Measurements from ENCODE around the gene AK2. TPM values are rescaled to one million over a fixed set of nuclear protein-coding genes. Genes with fewer than 3 reads are reported as not detected.
"Not testable (repeated sequence)": the region's sequence is repeated elsewhere in the genome, so short reads cannot be mapped to it uniquely, and the experiment has no call there.

The AK2 gene
- total RNA-seq, 2 experiments from 2014 or later: 218 to 279 TPM

DNA sequence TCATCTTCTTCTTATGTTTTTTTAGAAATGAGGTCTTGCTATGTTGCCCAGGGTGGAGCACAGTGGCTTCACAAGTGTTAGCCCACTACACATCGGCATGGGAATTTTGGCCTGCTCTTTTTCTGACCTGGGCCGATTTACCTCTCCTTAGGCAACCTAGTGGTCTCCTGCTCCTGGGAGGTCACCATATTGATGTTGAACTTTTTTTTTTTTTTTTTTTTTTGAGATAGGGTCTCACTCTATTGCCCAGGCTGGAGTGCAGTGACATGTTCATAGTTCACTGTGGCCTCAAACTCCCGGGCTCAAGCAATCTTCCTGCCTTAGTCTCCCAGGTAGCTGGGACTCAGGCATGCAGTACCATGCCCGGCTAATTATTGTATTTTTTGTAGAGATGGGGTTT, 7.5 kb downstream of the AK2 start:
- CTCF ChIA-PET: interaction anchor here (0.9 to 2.5 kb wide), 4 partner anchors 22 to 91 kb away, joined by 3 to 8 read pairs (median 3); no protein-coding TSS in a partner anchor
- no peak for ATAC-seq
- Mint-ChIP-seq H3K36me3 (peaks cover 41% of the 10 kb centered on the region), H3K9me3 (ENCODE audit: low read depth) (no peaks in the 10 kb centered on the region), H3K27me3 (no peaks in the 10 kb centered on the region), H3K4me1 (peaks cover 76% of the 10 kb centered on the region), H3K4me3 (no peak overlapping the region), H3K27ac (no peak overlapping the region)
- DNase-seq: no peak

DNA sequence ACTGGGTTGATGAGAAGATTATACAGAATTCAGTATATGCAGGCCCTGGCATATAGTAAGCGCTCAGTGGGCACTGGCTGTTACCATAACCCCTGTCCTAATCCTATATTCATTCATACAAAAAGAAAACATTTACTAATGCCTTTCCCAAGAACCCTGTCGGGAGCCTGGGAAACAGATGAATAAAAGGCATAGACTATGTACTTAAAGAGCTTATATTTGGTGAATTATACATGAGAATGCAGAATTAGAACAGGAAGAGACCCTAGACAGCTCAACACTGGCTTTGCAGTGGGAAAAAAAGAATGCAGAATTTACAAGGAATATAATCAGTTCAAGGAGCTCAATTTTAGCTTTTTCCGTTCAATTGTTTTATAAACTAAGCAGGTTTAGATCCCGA, 10.9 kb downstream of the AK2 start:
- CTCF ChIA-PET: interaction anchor here (0.5 to 2.7 kb wide), 5 partner anchors 9 to 128 kb away, joined by 3 to 9 read pairs (median 3); no protein-coding TSS in a partner anchor
- DNase-seq: no peak
- Mint-ChIP-seq H3K27ac (peak overlapping the region; percentile 82), H3K9me3 (ENCODE audit: low read depth) (no peaks in the 10 kb centered on the region), H3K4me1 (peaks cover 69% of the 10 kb centered on the region), H3K36me3 (peaks cover 54% of the 10 kb centered on the region), H3K27me3 (no peaks in the 10 kb centered on the region), H3K4me3 (no peak overlapping the region)
- ATAC-seq: no peak

DNA sequence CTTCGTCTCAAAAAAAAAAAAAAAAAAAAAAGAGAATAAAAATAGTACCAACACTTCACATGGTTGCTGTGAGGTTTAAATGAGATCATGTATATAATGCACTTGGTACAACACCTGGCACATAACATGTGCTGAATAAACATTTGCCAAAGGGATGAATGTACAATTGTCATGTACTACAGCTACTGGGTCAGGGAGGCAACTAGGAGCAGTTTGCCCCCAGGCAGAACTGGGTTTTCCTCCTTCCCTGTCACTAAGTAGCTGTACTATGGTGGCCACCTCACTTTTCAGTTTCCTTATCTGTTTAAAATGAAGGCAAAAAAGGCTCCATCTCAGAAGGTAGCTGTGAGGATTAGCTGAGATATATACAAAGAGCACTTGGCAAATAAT, 11.5 kb downstream of the AK2 start:
- no peak overlapping the region for H3K4me3 Mint-ChIP-seq
- no peaks in the 10 kb centered on the region for H3K9me3 Mint-ChIP-seq (ENCODE audit: low read depth)
- H3K36me3 Mint-ChIP-seq: peaks cover 60% of the 10 kb centered on the region
- H3K27me3 Mint-ChIP-seq: no peaks in the 10 kb centered on the region
- peaks cover 67% of the 10 kb centered on the region for H3K4me1 Mint-ChIP-seq
- CTCF ChIA-PET: interaction anchor here (0.7 to 2.7 kb wide), 7 partner anchors 10 to 128 kb away, joined by 3 to 9 read pairs (median 4); no protein-coding TSS in a partner anchor
- peak; percentile 47 for ATAC-seq
- DNase-seq: no peak
- peak overlapping the region; percentile 82 for H3K27ac Mint-ChIP-seq

GRCh38 chr1:33024430-33025179, 12.1 kb downstream of the AK2 start:
- H3K36me3 Mint-ChIP-seq: peaks cover 60% of the 10 kb centered on the region
- H3K27me3 Mint-ChIP-seq, H3K4me3 Mint-ChIP-seq: not testable (repeated sequence)

GRCh38 chr1:33022650-33023200, 14.0 kb downstream of the AK2 start:
- DNase-seq (no peak), ATAC-seq (no peak)
- H3K27me3 Mint-ChIP-seq: no peaks in the 10 kb centered on the region
- CTCF ChIA-PET: interaction anchor here (1.3 kb wide), 1 partner anchor 14 kb away, joined by 4 read pairs; no protein-coding TSS in a partner anchor
- no peaks in the 10 kb centered on the region for H3K9me3 Mint-ChIP-seq (ENCODE audit: low read depth)
- H3K27ac Mint-ChIP-seq: peak overlapping the region; percentile 61
- peaks cover 69% of the 10 kb centered on the region for H3K4me1 Mint-ChIP-seq
- no peak overlapping the region for H3K4me3 Mint-ChIP-seq
- H3K36me3 Mint-ChIP-seq: peaks cover 68% of the 10 kb centered on the region

More at GRCh38 chr1:33024430-33025179, 12.1 kb downstream of the AK2 start:
- ATAC-seq: peak; percentile 64
- peak; percentile 73 for DNase-seq
- Mint-ChIP-seq H3K27ac (peak overlapping the region; percentile 82), H3K4me1 (peaks cover 65% of the 10 kb centered on the region)
- CTCF ChIA-PET: interaction anchor here (0.7 to 2.7 kb wide), 8 partner anchors 10 to 127 kb away, joined by 3 to 9 read pairs (median 4); no protein-coding TSS in a partner anchor
- not testable (repeated sequence) for H3K9me3 Mint-ChIP-seq (ENCODE audit: low read depth)

- H3K9me3 Mint-ChIP-seq (ENCODE audit: low read depth): no peaks in the 10 kb centered on the region
- H3K27ac Mint-ChIP-seq: peak overlapping the region; percentile 5
- CTCF ChIA-PET: interaction anchor here (0.8 to 1.3 kb wide), 4 partner anchors 10 to 33 kb away, joined by 3 to 4 read pairs (median 4); no protein-coding TSS in a partner anchor
- H3K27me3 Mint-ChIP-seq: no peaks in the 10 kb centered on the region
- peaks cover 69% of the 10 kb centered on the region for H3K36me3 Mint-ChIP-seq
- DNase-seq (no peak), ATAC-seq (no peak)
- H3K4me1 Mint-ChIP-seq: peaks cover 63% of the 10 kb centered on the region
- no peak overlapping the region for H3K4me3 Mint-ChIP-seq
Observed at GRCh38 chr1:33021567-33022431, 14.9 kb downstream of the AK2 start.

DNA sequence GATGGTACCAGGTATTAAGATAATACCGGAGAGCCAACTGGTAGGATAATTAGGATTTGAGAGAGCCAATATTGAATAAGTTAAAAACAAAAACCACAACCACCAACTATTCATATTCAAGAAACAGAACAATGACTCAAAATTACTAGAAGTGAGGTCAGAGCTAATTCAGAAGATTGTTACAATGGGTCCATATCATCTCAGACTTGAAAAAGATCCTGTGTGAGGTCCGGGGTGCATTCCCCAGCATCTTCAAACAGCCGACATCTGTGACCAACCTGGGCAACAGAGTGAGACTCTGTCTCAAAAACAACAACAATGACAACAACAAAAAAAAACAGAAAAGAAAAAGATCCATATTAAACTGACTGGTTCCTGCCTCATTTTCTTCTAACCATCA, 18.6 kb downstream of the AK2 start:
- no peaks in the 10 kb centered on the region for H3K27me3 Mint-ChIP-seq
- ATAC-seq (no peak), DNase-seq (no peak)
- no peak overlapping the region for H3K4me3 Mint-ChIP-seq
- CTCF ChIA-PET: no interaction called here
- peak overlapping the region; percentile 52 for H3K27ac Mint-ChIP-seq
- no peaks in the 10 kb centered on the region for H3K9me3 Mint-ChIP-seq (ENCODE audit: low read depth)
- H3K36me3 Mint-ChIP-seq: peaks cover 63% of the 10 kb centered on the region
- peaks cover 34% of the 10 kb centered on the region for H3K4me1 Mint-ChIP-seq

- H3K27ac Mint-ChIP-seq: no peak overlapping the region
- ATAC-seq (no peak), DNase-seq (no peak)
- CTCF ChIA-PET: no interaction called here
- no peaks in the 10 kb centered on the region for H3K9me3 Mint-ChIP-seq (ENCODE audit: low read depth)
- no peaks in the 10 kb centered on the region for H3K27me3 Mint-ChIP-seq
- H3K4me1 Mint-ChIP-seq: peaks cover 29% of the 10 kb centered on the region
- H3K36me3 Mint-ChIP-seq: peaks cover 65% of the 10 kb centered on the region
- no peak overlapping the region for H3K4me3 Mint-ChIP-seq
Observed at GRCh38 chr1:33017175-33017574, 19.5 kb downstream of the AK2 start.

DNA sequence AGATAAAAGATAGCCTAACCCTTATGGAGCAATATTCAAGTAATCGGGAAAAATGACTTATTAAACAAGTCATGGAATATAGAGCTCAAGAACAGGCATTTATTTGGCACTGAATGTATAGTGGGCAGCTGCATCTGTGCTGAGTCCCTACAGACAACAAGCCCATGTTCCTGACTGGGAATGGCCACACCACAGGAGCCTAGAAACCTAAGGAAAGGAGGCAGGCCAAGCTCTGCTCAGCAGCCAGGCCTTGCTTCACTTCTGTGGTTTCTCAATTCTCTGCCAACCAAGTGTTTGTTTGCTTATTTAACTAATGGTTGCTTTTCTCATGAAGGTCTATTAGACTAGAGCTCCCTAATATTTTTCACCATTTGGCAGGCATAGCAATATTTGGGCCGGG, 21.5 kb downstream of the AK2 start:
- Mint-ChIP-seq H3K4me3 (no peak overlapping the region), H3K4me1 (peaks cover 22% of the 10 kb centered on the region), H3K27ac (no peak overlapping the region), H3K9me3 (ENCODE audit: low read depth) (no peaks in the 10 kb centered on the region), H3K27me3 (no peaks in the 10 kb centered on the region), H3K36me3 (peaks cover 62% of the 10 kb centered on the region)
- CTCF ChIA-PET: interaction anchor here (0.9 to 1.4 kb wide), 4 partner anchors 11 to 82 kb away, joined by 3 to 4 read pairs (median 3); no protein-coding TSS in a partner anchor
- no peak for DNase-seq
- ATAC-seq: no peak

- no peaks in the 10 kb centered on the region for H3K27me3 Mint-ChIP-seq
- DNase-seq (no peak), ATAC-seq (no peak)
- no peak overlapping the region for H3K4me3 Mint-ChIP-seq
- CTCF ChIA-PET: interaction anchor here (0.6 to 1.4 kb wide), 6 partner anchors 11 to 225 kb away, joined by 3 to 4 read pairs (median 3); no protein-coding TSS in a partner anchor
- H3K36me3 Mint-ChIP-seq: peaks cover 58% of the 10 kb centered on the region
- no peaks in the 10 kb centered on the region for H3K9me3 Mint-ChIP-seq (ENCODE audit: low read depth)
- peaks cover 19% of the 10 kb centered on the region for H3K4me1 Mint-ChIP-seq
- no peak overlapping the region for H3K27ac Mint-ChIP-seq
Observed at GRCh38 chr1:33014464-33015163, 22.1 kb downstream of the AK2 start.

GRCh38 chr1:33013791-33014190, 22.9 kb downstream of the AK2 start:
- CTCF ChIA-PET: interaction anchor here (0.6 to 1.0 kb wide), 2 partner anchors 41 to 224 kb away, joined by 3 read pairs; no protein-coding TSS in a partner anchor
- ATAC-seq (no peak), DNase-seq (no peak)
- H3K4me3 Mint-ChIP-seq: no peak overlapping the region
- no peaks in the 10 kb centered on the region for H3K27me3 Mint-ChIP-seq
- peaks cover 11% of the 10 kb centered on the region for H3K4me1 Mint-ChIP-seq
- no peaks in the 10 kb centered on the region for H3K9me3 Mint-ChIP-seq (ENCODE audit: low read depth)
- peaks cover 54% of the 10 kb centered on the region for H3K36me3 Mint-ChIP-seq
- no peak overlapping the region for H3K27ac Mint-ChIP-seq

DNA sequence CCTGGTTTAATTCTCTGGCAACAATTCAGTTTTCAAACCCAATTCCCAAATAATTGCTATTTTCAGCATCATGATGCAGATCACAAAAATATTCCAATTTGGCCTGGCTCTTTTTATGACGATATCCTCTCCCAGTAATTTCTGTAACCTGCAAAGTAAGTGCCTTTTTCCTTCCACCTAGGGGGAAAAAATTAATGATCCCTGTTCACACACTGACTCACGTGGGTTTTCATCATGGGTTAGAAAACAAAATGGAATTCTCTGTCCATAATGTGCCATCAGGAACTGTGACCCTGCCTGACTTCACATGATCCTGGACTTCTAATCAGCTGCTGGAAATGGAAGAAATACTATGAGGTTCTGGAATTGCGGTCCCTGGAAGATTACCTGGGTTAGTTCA, 24.5 kb downstream of the AK2 start:
- Mint-ChIP-seq H3K4me3 (no peak overlapping the region), H3K4me1 (peaks cover under 1% of the 10 kb centered on the region), H3K36me3 (peaks cover 53% of the 10 kb centered on the region), H3K27ac (peak overlapping the region; percentile 34), H3K9me3 (ENCODE audit: low read depth) (no peaks in the 10 kb centered on the region), H3K27me3 (no peaks in the 10 kb centered on the region)
- DNase-seq: no peak
- ATAC-seq: no peak
- CTCF ChIA-PET: interaction anchor here (0.7 kb wide), 1 partner anchor 79 kb away, joined by 3 read pairs; no protein-coding TSS in a partner anchor
